Cardiac muscle cell (in vitro differentiated cells and primary cell): ENCODE measurements around the gene NFYB. TPM values are rescaled to one million over a fixed set of nuclear protein-coding genes. Genes with fewer than 3 reads are reported as not detected.
"Not testable (repeated sequence)": the region's sequence is repeated elsewhere in the genome, so short reads cannot be mapped to it uniquely, and the experiment has no call there.

Experiments used
- DNase-seq, 2 donors: peaks; one replicate each; pipeline versions ENCODE4 v3.0.0 to v3.0.0-alpha.2; 2010 to 2017; ENCODE audit warnings: low read depth in 1 of 2, low spot score in 1 of 2
- H3K27ac ChIP-seq: fragments of 200-600 bp; sonication (generic); 2 replicates; pipeline ENCODE4 v1.5.1; 2016
- H3K27me3 ChIP-seq: fragments of 200-600 bp; sonication (generic); 2 replicates; pipeline ENCODE4 v1.6.0; 2016; ENCODE audit warnings: control low read depth
- H3K36me3 ChIP-seq: fragments of 200-600 bp; sonication (generic); 2 replicates; pipeline ENCODE4 v1.5.1; 2016; ENCODE audit warnings: control low read depth
- H3K4me1 ChIP-seq: fragments of 200-600 bp; sonication (generic); 2 replicates; pipeline ENCODE4 v1.8.1; 2017; ENCODE audit warnings: low read depth, mild to moderate bottlenecking, mixed run types
- H3K4me3 ChIP-seq: fragments of 200-600 bp; sonication (generic); 2 replicates; pipeline ENCODE4 v1.5.1; 2016; ENCODE audit warnings: mild to moderate bottlenecking
- H3K9me3 ChIP-seq: fragments of 200-600 bp; sonication (generic); 2 replicates; pipeline ENCODE4 v1.5.1; 2017; ENCODE audit warnings: low read depth, mild to moderate bottlenecking, control low read depth
- polyA plus RNA-seq: library from polyadenylated mRNA; unstranded; fragments of >200 nt; fragmentation: Nextera tagmentation; extraction: Ambion mirVana; gene quantifications from 2 replicates; pipeline ENCODE4 v1.2.1, GENCODE V29; 2016
- total RNA-seq: library from RNA; depleted of rRNA; stranded (reverse); fragments of >200 nt; gene quantifications from 2 replicates; pipeline ENCODE4 v1.2.3, GENCODE V29; 2016
- TF ChIP-seq, protein P1 (sequence below): IDR thresholded peaks from 2 replicates; pipeline ENCODE4 v1.5.1; 2012; ENCODE audit warnings: low read depth, mild to moderate bottlenecking, low read length

NFYB gene
- total and polyA plus RNA-seq, 2 experiments from 2014 or later = 115 to 150 TPM

DNA sequence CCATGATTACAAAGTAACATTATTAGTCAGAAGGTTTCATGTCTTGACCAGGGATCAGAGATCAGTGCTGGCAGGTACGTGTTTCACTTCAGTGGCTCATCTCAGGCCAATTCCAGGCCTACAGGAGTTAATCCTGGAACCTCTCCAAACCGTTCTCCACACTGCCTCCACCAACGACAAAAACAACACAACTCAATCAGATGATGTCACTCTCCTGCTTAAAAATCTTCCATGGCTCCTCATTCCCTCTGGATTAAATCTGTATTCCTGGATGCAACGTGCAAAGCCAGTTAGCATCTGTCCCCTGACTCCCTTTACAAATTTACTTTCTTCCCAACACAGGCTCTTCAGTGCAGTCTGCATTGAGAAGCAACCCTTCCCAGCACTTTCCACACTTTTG, 43.3 kb upstream of the NFYB start:
- Histone ChIP-seq H3K27ac (no peak overlapping the region), H3K36me3 (no peaks in the 10 kb centered on the region), H3K9me3 (no peaks in the 10 kb centered on the region), H3K4me1 (no peaks in the 10 kb centered on the region), H3K27me3 (no peaks in the 10 kb centered on the region), H3K4me3 (no peak overlapping the region)
- peak in 1 of 2 donors; percentile 42 for DNase-seq
- TF ChIP-seq, protein P1, sequence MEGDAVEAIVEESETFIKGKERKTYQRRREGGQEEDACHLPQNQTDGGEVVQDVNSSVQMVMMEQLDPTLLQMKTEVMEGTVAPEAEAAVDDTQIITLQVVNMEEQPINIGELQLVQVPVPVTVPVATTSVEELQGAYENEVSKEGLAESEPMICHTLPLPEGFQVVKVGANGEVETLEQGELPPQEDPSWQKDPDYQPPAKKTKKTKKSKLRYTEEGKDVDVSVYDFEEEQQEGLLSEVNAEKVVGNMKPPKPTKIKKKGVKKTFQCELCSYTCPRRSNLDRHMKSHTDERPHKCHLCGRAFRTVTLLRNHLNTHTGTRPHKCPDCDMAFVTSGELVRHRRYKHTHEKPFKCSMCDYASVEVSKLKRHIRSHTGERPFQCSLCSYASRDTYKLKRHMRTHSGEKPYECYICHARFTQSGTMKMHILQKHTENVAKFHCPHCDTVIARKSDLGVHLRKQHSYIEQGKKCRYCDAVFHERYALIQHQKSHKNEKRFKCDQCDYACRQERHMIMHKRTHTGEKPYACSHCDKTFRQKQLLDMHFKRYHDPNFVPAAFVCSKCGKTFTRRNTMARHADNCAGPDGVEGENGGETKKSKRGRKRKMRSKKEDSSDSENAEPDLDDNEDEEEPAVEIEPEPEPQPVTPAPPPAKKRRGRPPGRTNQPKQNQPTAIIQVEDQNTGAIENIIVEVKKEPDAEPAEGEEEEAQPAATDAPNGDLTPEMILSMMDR = no peak

DNA sequence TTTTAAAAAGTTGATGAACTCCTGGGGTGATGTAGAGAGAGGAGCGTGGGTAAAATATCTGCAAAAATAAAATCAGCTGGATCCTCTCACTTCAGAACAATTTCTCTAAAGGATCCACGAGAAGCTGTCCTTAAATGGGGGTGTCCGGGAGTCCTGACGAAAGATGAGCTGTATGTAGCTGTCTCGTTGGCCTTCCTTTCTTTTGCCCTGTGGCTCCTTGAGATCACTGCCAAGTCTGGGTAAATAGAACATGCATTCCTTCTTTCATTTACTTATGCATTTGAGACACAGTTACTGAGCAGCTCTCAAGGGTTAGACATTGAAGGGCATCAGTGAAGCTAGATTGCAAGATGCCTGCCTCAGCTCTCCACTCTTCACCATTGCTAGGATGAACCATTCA, 42.4 kb upstream of the NFYB start:
- H3K4me1 ChIP-seq = no peaks in the 10 kb centered on the region

DNA sequence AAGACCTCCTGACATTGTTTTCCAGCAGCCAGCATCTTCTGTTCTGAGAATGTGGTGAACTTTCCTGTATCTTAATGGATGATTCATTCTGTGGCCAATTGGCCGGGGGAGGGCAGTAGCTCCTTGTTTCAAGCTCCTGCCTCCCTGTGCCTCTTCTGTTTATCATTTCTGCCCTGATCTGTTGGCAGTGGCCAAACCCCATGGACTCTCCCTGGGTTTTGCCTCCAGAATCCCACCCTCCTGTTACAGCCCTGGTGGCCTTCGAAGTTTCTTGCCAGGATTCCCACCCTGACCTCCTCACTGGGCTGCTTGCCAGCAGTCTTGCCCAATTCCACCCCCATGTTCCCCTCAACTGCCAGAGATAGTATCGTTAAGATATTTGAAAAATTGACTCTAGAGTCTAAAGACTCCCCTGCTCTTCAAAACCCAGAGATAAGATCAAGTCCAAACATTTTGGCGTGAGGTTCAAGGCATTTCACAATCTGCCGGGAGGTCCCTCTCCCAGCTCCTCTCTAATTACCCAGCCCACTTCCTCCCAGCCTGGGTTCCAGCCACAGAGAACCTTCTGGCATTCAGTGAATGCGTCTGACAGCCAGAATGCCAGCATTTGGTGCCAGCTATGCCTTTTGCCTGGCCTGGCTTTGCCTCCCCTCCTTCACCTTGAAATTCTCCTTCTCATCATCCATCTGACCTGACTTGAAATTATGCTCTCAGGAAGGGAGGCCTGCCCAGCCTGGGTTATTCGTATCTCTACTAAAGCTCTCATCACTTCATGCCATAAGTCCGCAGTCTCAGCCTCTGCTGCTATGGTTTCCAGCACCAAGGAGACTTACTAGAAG, 39.9 kb upstream of the NFYB start:
- peak in 1 of 2 donors; percentile 100 for DNase-seq
- TF ChIP-seq, protein P1 = peak; percentile 48
- Histone ChIP-seq H3K36me3 (no peaks in the 10 kb centered on the region), H3K9me3 (no peaks in the 10 kb centered on the region), H3K4me3 (no peak overlapping the region), H3K27ac (no peak overlapping the region), H3K27me3 (no peaks in the 10 kb centered on the region), H3K4me1 (no peaks in the 10 kb centered on the region)

More for the DNA sequence above, 42.4 kb upstream of the NFYB start:
- no peaks in the 10 kb centered on the region for H3K9me3 ChIP-seq
- no peaks in the 10 kb centered on the region for H3K36me3 ChIP-seq
- H3K27ac ChIP-seq = no peak overlapping the region
- TF ChIP-seq, protein P1 = no peak
- no peaks in the 10 kb centered on the region for H3K27me3 ChIP-seq
- DNase-seq = no peak
- H3K4me3 ChIP-seq = no peak overlapping the region

DNA sequence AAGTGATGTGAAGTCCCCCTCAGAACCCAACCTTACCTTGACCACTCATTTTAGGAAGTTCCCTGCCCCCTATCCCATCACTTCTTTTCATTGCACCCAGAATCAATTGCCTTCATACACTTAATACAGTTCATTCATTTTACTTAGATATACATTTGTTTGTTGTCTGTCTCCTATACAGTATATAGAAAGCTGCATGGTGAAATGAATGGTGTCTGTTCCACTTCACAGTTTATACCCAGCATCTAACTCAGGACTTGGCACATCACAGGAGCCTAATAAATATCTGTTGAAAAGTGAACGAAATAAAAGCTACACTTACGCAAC, 39.3 kb upstream of the NFYB start:
- TF ChIP-seq, protein P1 = no peak
- H3K27me3 ChIP-seq = no peaks in the 10 kb centered on the region
- H3K27ac ChIP-seq = no peak overlapping the region
- DNase-seq = no peak
- H3K4me3 ChIP-seq = no peak overlapping the region
- no peaks in the 10 kb centered on the region for H3K36me3 ChIP-seq
- H3K4me1 ChIP-seq = no peaks in the 10 kb centered on the region
- no peaks in the 10 kb centered on the region for H3K9me3 ChIP-seq

DNA sequence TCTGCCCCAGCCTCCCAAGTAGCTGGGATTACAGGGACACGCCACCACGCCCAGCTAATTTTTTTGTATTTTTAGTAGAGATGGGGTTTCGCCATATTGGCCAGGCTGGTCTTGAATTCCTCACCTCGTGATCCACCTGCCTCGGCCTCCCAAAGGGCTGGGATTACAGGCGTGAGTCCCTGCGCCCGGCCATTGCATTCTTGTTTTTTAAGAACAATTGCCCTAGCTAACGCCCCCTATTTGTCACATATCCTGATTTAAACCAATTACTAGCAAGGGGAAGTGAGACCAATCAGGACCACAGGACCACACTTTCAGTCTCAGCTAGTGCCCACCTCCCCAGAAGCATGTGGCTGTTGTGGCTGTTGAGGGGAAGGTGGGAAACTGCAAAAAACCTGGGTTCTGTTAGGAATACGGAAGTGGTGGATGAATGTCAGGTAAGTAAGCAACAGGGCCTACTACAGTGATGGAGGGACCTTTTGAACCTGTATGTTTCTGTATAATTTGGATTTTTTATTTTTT, 37.8 kb upstream of the NFYB start:
- Histone ChIP-seq H3K36me3 (no peaks in the 10 kb centered on the region), H3K4me3 (no peak overlapping the region), H3K27ac (no peak overlapping the region), H3K4me1 (peaks cover 6% of the 10 kb centered on the region), H3K9me3 (no peaks in the 10 kb centered on the region), H3K27me3 (no peaks in the 10 kb centered on the region)
- DNase-seq = no peak
- TF ChIP-seq, protein P1 = no peak

DNA sequence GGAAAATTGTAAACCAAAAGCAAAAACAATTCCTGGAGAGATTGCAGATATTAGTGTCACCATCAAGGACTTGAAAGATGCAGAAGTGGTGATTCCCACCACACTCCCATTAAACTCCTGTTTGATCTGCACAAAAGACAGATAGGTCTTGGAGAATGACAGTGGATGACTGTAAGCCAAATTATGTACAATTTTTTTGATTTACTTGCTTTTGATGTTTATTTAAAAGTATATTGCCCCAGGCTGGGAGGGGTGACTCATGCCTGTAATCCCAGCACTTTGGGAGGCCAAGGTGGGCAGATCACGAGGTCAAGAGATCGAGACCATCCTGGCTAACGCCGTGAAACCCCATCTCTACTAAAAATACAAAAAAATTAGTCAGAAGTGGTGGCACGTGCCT, 35.8 kb upstream of the NFYB start:
- not testable (repeated sequence) for H3K9me3 ChIP-seq, DNase-seq, H3K4me1 ChIP-seq, H3K27ac ChIP-seq, H3K27me3 ChIP-seq, H3K4me3 ChIP-seq, H3K36me3 ChIP-seq
